AG09309 (cell line): ENCODE results near the gene PRKCA.

ENCODE experiments used
- DNase-seq: peaks from one replicate; pipeline ENCODE4 v3.0.0-alpha.2; 2010; ENCODE audit warnings: low read depth
- H3K4me3 ChIP-seq: 2 replicates; pipeline ENCODE4 v1.5.1; 2011; ENCODE audit warnings: mild to moderate bottlenecking, low read depth, low read length, moderate library complexity; ENCODE audit not compliant: control insufficient read depth
- TF ChIP-seq, protein P1 (sequence below): IDR thresholded peaks from 2 replicates; pipeline ENCODE4 v1.5.1; 2011; ENCODE audit warnings: mild to moderate bottlenecking, low read depth, low read length, inconsistent platforms; ENCODE audit not compliant: insufficient read depth, control insufficient read depth; ENCODE audit errors: missing control alignments

Gene PRKCA

DNA sequence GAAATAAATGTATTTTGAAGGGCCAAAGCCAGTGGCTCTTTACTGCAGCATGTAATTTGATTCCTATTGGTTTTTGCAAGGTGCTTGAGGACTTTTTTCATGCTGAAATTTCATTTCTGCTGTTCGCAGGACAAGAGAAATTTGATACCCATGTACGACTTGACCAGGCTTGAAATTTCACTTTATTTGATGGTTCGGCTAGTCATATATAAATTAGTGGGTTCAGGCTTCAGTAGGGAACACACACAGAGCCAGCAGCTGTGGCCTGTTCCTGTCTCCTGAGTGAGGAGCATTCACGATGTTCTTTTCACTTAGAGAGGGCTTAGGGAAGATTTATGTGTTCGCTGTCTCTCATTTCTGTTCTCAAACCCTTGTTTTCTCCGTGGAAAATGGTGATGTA lies 274.1 kb downstream of the PRKCA start:
- DNase-seq: no peak
- TF ChIP-seq, protein P1, sequence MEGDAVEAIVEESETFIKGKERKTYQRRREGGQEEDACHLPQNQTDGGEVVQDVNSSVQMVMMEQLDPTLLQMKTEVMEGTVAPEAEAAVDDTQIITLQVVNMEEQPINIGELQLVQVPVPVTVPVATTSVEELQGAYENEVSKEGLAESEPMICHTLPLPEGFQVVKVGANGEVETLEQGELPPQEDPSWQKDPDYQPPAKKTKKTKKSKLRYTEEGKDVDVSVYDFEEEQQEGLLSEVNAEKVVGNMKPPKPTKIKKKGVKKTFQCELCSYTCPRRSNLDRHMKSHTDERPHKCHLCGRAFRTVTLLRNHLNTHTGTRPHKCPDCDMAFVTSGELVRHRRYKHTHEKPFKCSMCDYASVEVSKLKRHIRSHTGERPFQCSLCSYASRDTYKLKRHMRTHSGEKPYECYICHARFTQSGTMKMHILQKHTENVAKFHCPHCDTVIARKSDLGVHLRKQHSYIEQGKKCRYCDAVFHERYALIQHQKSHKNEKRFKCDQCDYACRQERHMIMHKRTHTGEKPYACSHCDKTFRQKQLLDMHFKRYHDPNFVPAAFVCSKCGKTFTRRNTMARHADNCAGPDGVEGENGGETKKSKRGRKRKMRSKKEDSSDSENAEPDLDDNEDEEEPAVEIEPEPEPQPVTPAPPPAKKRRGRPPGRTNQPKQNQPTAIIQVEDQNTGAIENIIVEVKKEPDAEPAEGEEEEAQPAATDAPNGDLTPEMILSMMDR: no peak
- no peak overlapping the region for H3K4me3 ChIP-seq

DNA sequence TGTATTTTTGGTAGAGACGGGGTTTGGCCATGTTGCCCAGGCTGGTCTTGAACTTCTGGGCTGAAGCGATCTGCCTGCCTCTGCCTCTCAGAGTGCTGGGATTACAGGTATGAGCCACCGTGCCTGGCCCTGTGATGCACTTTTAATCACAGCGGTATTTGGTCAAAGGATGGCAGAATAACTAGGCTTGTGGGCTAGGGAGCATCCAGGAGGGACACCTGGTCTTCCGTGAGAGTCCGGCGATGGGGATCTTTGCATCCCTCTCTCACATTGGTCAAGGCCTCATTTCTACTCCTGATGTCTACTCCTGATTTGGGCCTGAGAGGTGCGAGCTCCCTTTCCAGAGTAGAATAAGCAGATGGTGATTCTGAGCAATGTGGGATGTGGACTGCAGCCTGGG lies 274.6 kb downstream of the PRKCA start:
- no peak for DNase-seq
- TF ChIP-seq, protein P1: no peak
- no peak overlapping the region for H3K4me3 ChIP-seq

DNA sequence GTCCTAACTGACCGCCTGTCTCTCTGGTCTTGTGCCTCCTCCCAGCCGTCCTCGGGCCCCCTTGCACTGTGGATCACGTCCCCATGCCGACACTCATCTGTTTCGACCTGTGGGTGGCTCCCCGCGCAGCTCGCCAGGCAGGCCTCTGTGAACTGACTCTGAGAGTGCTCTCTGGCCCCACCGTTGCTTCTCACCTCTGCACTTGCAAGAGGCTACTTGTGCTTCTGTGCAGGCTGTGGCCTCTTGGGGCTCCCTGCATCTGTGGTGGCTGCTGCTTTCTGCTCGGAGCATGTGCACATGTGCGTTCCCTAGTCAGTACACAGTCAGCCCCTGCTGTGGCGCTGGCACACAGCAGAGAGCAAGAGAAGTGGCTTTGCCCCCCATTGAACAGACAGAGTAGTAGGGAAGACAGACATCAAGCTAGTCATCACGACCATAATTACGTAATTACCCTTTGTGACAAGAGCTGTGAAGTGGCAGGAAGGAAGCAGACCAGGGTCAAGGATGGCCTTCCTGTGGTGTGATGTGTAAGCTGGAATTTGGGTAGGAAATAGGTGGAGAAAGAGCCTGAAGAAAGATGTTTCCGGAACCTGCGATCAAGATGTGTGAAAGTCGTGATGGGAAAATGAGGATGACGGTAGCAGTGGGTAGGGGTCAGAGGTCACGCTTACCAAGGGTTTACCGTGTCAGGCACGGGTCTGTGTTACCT lies 276.5 kb downstream of the PRKCA start:
- H3K4me3 ChIP-seq: no peak overlapping the region
- TF ChIP-seq, protein P1: no peak
- DNase-seq: no peak

DNA sequence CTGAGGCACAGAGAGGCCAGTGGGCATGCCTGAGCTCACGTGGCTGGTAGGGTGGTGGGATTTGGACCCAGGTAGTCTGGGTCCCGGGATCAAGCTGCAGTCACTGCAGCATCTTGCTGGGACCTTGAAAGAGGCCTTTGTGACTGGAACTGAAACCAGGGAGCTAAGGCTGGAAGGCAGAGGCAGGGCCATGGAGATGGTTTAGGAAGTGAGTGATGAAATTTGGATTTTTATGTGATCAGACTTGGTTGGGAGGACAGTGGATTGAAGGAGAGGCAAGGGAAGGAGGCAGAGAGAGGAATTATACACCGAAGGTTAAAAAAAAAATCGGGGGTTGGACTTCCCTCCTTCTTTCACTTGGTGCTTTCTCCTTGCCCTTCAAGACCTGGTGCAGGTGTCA lies 277.1 kb downstream of the PRKCA start:
- H3K4me3 ChIP-seq: no peak overlapping the region
- DNase-seq: no peak
- TF ChIP-seq, protein P1: no peak

DNA sequence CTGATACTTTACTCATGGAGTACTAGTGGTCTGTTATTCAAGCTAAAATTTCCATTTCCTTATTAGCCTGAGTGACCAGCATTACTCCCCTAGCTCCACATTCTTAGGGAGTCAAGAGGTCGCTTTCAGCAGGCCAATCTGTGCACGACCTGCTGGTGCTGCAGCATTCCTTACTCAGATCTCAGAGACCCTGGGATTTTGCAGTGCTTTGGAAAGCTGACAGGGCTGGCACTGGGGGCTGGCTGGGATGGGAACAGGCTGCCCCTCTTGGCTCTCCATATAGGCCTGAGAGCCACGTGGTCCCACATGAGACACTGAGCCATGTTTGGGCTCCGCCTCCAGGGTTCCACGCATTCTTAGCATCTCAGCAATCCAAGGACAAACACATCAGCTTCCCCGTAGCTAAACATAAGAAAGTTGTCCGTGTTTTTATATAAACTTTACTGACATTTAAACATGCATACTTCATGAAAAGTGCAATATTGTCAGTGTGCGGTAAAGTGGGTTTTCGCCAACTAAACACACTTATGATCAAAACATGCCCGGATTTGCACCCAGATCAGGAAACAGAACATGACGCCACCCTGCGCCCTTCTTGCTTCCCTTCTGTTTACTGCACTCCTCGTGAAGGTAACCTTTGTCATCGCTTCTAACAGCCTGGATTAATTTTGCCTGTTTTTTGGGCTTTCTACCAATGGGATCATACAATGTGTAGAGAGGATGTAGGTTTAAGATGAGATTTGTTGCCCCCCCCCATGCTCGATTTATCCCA lies 278.0 kb downstream of the PRKCA start:
- H3K4me3 ChIP-seq: no peak overlapping the region
- no peak for DNase-seq
- TF ChIP-seq, protein P1: no peak

DNA sequence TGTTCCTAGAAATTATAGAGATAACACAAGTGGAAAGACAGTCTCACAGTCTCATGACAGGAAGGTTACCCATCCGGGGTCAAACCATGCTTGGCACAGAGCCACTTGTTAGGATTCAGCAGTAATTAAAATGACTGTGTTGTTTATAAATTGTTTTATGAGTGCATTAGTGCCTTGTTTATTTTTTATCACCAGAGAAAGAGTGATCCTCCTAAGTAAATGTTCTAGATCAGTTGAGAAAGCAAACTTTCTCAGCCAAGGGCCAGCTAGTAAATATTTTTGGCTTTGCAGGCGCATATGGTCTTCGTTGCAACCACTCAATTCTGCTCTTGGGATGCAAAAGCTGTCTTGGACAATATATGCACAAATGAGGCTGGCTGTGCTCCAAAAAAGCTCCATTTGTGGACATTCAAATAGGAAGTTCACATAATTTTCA lies 278.6 kb downstream of the PRKCA start:
- no peak overlapping the region for H3K4me3 ChIP-seq
- peak; percentile 7 for DNase-seq
- TF ChIP-seq, protein P1: no peak
